K562 (cell line): Measurements from ENCODE around the gene COASY. TPM values are rescaled to one million over a fixed set of nuclear protein-coding genes. Genes with fewer than 3 reads are reported as not detected.

Source experiments
- MTF1 ChIP-seq: fragments of 250-450 bp; sonication (Bioruptor Pico); IDR thresholded peaks from 2 replicates; pipeline ENCODE4 v1.9.0; 2021; ENCODE audit warnings: moderate library complexity, mild to moderate bottlenecking, inconsistent platforms, borderline replicate concordance
- MYNN ChIP-seq, 2 experiments: sonication (generic); formaldehyde crosslinking in 1 of 2; IDR thresholded peaks; 2 replicates each; pipeline versions ENCODE4 v1.5.0 to v1.6.1; 2016 to 2020; ENCODE audit warnings: antibody characterized with exemption in 1 of 2, missing genetic modification reagents in 1 of 2
- NCOA2 ChIP-seq, 2 experiments: fragments of 450-650 bp; IDR thresholded peaks; 2 replicates each; pipeline ENCODE4 v1.6.1; 2018; ENCODE audit warnings: mild to moderate bottlenecking in 2 of 2, moderate library complexity in 1 of 2; ENCODE audit not compliant: partially characterized antibody in 2 of 2
- NFYB ChIP-seq: IDR thresholded peaks from 2 replicates; pipeline ENCODE4 v1.6.1; 2011; ENCODE audit warnings: mild to moderate bottlenecking, moderate library complexity; ENCODE audit not compliant: insufficient read length; ENCODE audit errors: extremely low read depth
- POLR2AphosphoS5 ChIP-seq: IDR thresholded peaks from 2 replicates; pipeline ENCODE4 v1.6.1; 2011; ENCODE audit warnings: mild to moderate bottlenecking, low read depth, low read length, moderate library complexity; ENCODE audit not compliant: control insufficient read depth, insufficient read depth
- SUPT5H ChIP-seq: fragments of 450-650 bp; IDR thresholded peaks from 2 replicates; pipeline ENCODE4 v1.6.1; 2016
- TAF1 ChIP-seq: IDR thresholded peaks from 2 replicates; pipeline ENCODE4 v1.6.1; 2011; ENCODE audit warnings: mild to moderate bottlenecking, low read length, moderate library complexity; ENCODE audit not compliant: insufficient read depth, control insufficient read depth, severe bottlenecking; ENCODE audit errors: extremely low read depth
- UBTF ChIP-seq, 2 experiments: IDR thresholded peaks; 2 replicates each; pipeline ENCODE4 v1.6.1; 2012; ENCODE audit warnings: improper control_type of control experiment in 2 of 2, low read depth in 2 of 2, low read length in 2 of 2, borderline replicate concordance in 1 of 2
- ZNF263 ChIP-seq: sonication (generic); formaldehyde crosslinking; IDR thresholded peaks from 2 replicates; pipeline ENCODE4 v1.8.0; 2022; ENCODE audit warnings: mild to moderate bottlenecking, missing genetic modification reagents, borderline replicate concordance
- ZNF280B ChIP-seq: fragments of 250-450 bp; sonication (Bioruptor Pico); IDR thresholded peaks from 2 replicates; pipeline ENCODE4 v1.5.1; 2021; ENCODE audit warnings: mild to moderate bottlenecking
- ZNF407 ChIP-seq: fragments of 450-650 bp; IDR thresholded peaks from 2 replicates; pipeline ENCODE4 v1.6.1; 2016; ENCODE audit warnings: low read depth
- ZNF644 ChIP-seq: fragments of 200-800 bp; sonication (Bioruptor generic); IDR thresholded peaks from 2 replicates; pipeline ENCODE4 v1.6.1; 2016; ENCODE audit warnings: low read depth, missing genetic modification characterization, missing compliant biosample characterization
- polyA plus RNA-seq, 8 experiments: library from polyadenylated mRNA; depleted of rRNA in 4 of 8; stranded (reverse) in 5 of 8; unstranded in 3 of 8; fragments of >200 nt; fragmentation: Nextera tagmentation in 2 of 8; fragmentation: Illumina TruSeq in 1 of 8; extraction: Ambion mirVana in 2 of 8; extraction: Trizol in 1 of 8; gene quantifications; 2 replicates each; pipeline versions ENCODE4 v1.2.1 to v1.2.3, GENCODE V29; 2011 to 2014; ENCODE audit warnings: inconsistent platforms in 1 of 8, missing spikeins in 1 of 8
- total RNA-seq, 7 experiments: library from RNA; depleted of rRNA in 6 of 7; stranded (reverse); fragments of >200 nt in 6 of 7; fragmentation: Illumina TruSeq in 2 of 7; extraction: Trizol in 2 of 7; gene quantifications; 2 replicates each; pipeline versions ENCODE4 v1.2.1 to v1.2.3, GENCODE V29; 2011 to 2021; ENCODE audit warnings: low replicate concordance in 1 of 7

COASY gene
- total and polyA plus RNA-seq, 9 of the 15 experiments (the other 6 are each of a cell fraction or from before 2014, with no cell fraction given) = 25.4 to 175 (median 62.3) TPM

GRCh38 chr17:42531455-42532354 lies 30.2 kb upstream of the COASY start (continued):
- no peak for TF ChIP-seq ZNF407
- TF ChIP-seq ZNF280B (CRISPR knock-in tag) = no peak
- no peak for TF ChIP-seq MYNN (IDR thresholded peaks at IDR 0.05)
- no peak for TF ChIP-seq MYNN (CRISPR knock-in tag; IDR thresholded peaks at IDR 0.05)
- peak; percentile 28 for TF ChIP-seq TAF1
- 0 out of 2 replicates have a peak, but pooled peaks have one; percentile 23 for TF ChIP-seq POLR2AphosphoS5
- TF ChIP-seq MTF1 (CRISPR knock-in tag) = no peak
- TF ChIP-seq ZNF263 = no peak
- peak; percentile 64 to 67; a peak in 1 of 4 replicates for TF ChIP-seq UBTF (IDR thresholded peaks at IDR 0.05; ENCODE audit: borderline replicate concordance in 1 of 2, low read depth in 2 of 2, low read length in 2 of 2)
- TF ChIP-seq ZNF644 (tag) = no peak
- TF ChIP-seq SUPT5H = no peak
- TF ChIP-seq NFYB = no peak
- no peak for TF ChIP-seq NCOA2 (IDR thresholded peaks at IDR 0.05; ENCODE audit: partially characterized antibody in 2 of 2)
